Measurements from ENCODE around the gene HNRNPM.

- TF ChIP-seq CTCF (conservative IDR thresholded peaks at IDR 0.05; ENCODE audit: low read length) (no peak), EZH2phosphoT487 (IDR thresholded peaks at IDR 0.05; ENCODE audit: borderline replicate concordance) (no peak)
These were observed 73.0 kb downstream of the HNRNPM start for GRCh38 chr19:8517551-8518442.
